PC-3 (cell line): ENCODE results near the gene BBS12. TPM values are rescaled to one million over a fixed set of nuclear protein-coding genes. Genes with fewer than 3 reads are reported as not detected.

Source experiments
- ATAC-seq: fragments of 200-7000 bp; cut with Tn5 transposase; 2 replicates; pipeline ENCODE4 v1.9.1; 2020; ENCODE audit warnings: mild to moderate bottlenecking, moderate library complexity
- BruUV-seq: library from RNA; stranded (reverse); fragments of 400-500 nt; replicated peaks from 2 replicates; lab custom pipeline; 2021; lab: Mats Ljungman, UMichigan
- CTCF ChIA-PET: fragments of 300-600 bp; sonication (Branson Sonifier 250); formaldehyde crosslinking; loops from one replicate; lab custom pipeline; 2022; ENCODE audit warnings: antibody characterized with exemption; lab: Charles Lee
- POLR2A ChIA-PET: fragments of 300-600 bp; sonication (Branson Sonifier 250); formaldehyde crosslinking; loops from one replicate; lab custom pipeline; 2022; ENCODE audit warnings: antibody characterized with exemption; ENCODE audit not compliant: unreplicated experiment; lab: Charles Lee
- DNase-seq: peaks from one replicate; pipeline ENCODE4 v3.0.0-alpha.2; 2015
- H2AFZ ChIP-seq: fragments of 300-600 bp; sonication (generic); 2 replicates; pipeline ENCODE4 v1.6.0; 2016; ENCODE audit warnings: antibody characterized with exemption, low read length
- H3F3A ChIP-seq: fragments of 300-600 bp; sonication (generic); one replicate; pipeline ENCODE4 v1.6.0; 2017; ENCODE audit warnings: antibody characterized with exemption, low read length, control low read depth, mild to moderate bottlenecking; ENCODE audit not compliant: unreplicated experiment
- H3K27ac ChIP-seq: fragments of 300-600 bp; sonication (generic); 2 replicates; pipeline ENCODE4 v1.5.1; 2016; ENCODE audit warnings: mild to moderate bottlenecking, low read length
- H3K27me3 ChIP-seq: fragments of 300-600 bp; sonication (generic); 2 replicates; pipeline ENCODE4 v1.6.1; 2016; ENCODE audit warnings: low read length, mixed read lengths
- H3K36me3 ChIP-seq: fragments of 300-600 bp; sonication (generic); 2 replicates; pipeline ENCODE4 v1.6.1; 2016; ENCODE audit warnings: low read depth, mixed run types, low read length, mixed read lengths
- H3K4me1 ChIP-seq: fragments of 300-600 bp; sonication (generic); 2 replicates; pipeline ENCODE4 v1.5.1; 2016; ENCODE audit warnings: low read length; ENCODE audit not compliant: insufficient read depth
- H3K4me2 ChIP-seq: fragments of 300-600 bp; sonication (generic); 2 replicates; pipeline ENCODE4 v1.6.0; 2016; ENCODE audit warnings: low read length
- H3K4me3 ChIP-seq: fragments of 300-600 bp; sonication (generic); 2 replicates; pipeline ENCODE4 v1.5.1; 2016; ENCODE audit warnings: mild to moderate bottlenecking, low read length, mixed read lengths
- H3K79me2 ChIP-seq: fragments of 300-600 bp; sonication (generic); 2 replicates; pipeline ENCODE4 v1.6.1; 2017; ENCODE audit warnings: low read length, mixed read lengths
- H3K9ac ChIP-seq: fragments of 300-600 bp; sonication (generic); 2 replicates; pipeline ENCODE4 v1.6.0; 2016; ENCODE audit warnings: mild to moderate bottlenecking, low read length
- H3K9me2 ChIP-seq: fragments of 300-600 bp; sonication (generic); replicated peaks from 2 replicates; pipeline ENCODE4 v1.6.1; 2016; ENCODE audit warnings: mixed run types, low read length, mixed read lengths
- H3K9me3 ChIP-seq: fragments of 300-600 bp; sonication (generic); 2 replicates; pipeline ENCODE4 v1.6.1; 2016; ENCODE audit warnings: low read length, mixed read lengths
- H4K20me1 ChIP-seq: fragments of 300-600 bp; sonication (generic); 2 replicates; pipeline ENCODE4 v1.6.1; 2016; ENCODE audit warnings: low read length, mixed read lengths
- EZH2 ChIP-seq: fragments of 300-600 bp; sonication (generic); IDR thresholded peaks from one replicate; pipeline ENCODE4 v1.6.1; 2017; ENCODE audit warnings: antibody characterized with exemption, mild to moderate bottlenecking, low read length; ENCODE audit not compliant: unreplicated experiment
- EZH2phosphoT487 ChIP-seq: fragments of 300-600 bp; sonication (generic); IDR thresholded peaks from 2 replicates; pipeline ENCODE4 v1.6.1; 2018; ENCODE audit warnings: mild to moderate bottlenecking, antibody characterized with exemption, low read length, borderline replicate concordance
- intact Hi-C: fragments of 100-400 bp; cut with micrococcal nuclease; formaldehyde crosslinking; loops from 2 replicates; pipeline ENCODE4 v1.9.0; 2023
- total RNA-seq: library from RNA; depleted of rRNA; stranded (reverse); fragments of >200 nt; gene quantifications from 2 replicates; pipeline ENCODE4 v1.2.3, GENCODE V29; 2014
- TF ChIP-seq, protein P1 (sequence below): fragments of 300-600 bp; sonication (generic); conservative IDR thresholded peaks from 2 replicates; pipeline ENCODE4 v1.5.1; 2017; ENCODE audit warnings: antibody characterized with exemption, low read depth, mild to moderate bottlenecking, low read length

BBS12 gene
- total RNA-seq, 1 experiment from 2014 or later, result 1.7 TPM

DNA sequence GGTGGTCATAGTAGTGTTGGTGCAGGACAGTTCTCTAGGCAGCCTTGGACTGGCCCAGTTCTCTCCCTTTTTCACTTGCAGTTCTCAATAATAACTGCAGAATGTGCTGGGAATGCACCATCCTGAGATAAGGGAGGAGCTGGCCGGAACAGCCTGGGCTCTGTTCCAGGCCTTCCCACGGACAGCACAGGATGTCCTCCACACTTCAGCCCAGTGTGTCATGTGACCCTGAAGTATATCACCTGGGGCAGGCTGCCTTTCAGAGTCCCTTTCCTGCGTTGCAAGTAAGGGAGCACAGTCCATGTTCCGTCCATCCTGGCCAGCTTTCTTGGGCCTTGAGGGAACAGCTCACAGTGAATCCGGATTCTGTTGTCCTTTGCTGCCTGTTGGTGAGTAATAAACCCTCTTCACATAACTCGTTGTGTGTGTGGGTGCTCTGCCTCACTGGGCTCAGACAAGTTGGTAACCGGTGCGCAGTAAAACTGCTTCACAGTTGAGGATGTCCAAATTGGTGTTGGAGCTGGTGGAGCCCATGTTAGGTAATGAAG is 32.3 kb upstream of the BBS12 start:
- TF ChIP-seq, protein P1, sequence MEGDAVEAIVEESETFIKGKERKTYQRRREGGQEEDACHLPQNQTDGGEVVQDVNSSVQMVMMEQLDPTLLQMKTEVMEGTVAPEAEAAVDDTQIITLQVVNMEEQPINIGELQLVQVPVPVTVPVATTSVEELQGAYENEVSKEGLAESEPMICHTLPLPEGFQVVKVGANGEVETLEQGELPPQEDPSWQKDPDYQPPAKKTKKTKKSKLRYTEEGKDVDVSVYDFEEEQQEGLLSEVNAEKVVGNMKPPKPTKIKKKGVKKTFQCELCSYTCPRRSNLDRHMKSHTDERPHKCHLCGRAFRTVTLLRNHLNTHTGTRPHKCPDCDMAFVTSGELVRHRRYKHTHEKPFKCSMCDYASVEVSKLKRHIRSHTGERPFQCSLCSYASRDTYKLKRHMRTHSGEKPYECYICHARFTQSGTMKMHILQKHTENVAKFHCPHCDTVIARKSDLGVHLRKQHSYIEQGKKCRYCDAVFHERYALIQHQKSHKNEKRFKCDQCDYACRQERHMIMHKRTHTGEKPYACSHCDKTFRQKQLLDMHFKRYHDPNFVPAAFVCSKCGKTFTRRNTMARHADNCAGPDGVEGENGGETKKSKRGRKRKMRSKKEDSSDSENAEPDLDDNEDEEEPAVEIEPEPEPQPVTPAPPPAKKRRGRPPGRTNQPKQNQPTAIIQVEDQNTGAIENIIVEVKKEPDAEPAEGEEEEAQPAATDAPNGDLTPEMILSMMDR, result no peak
- TF ChIP-seq EZH2phosphoT487 (no peak), EZH2 (no peak)
- Histone ChIP-seq H3K9me2 (no peaks in the 10 kb centered on the region), H3K27ac (no peak overlapping the region), H3F3A (no peaks in the 10 kb centered on the region), H3K4me2 (peak overlapping the region; percentile 48), H3K27me3 (no peaks in the 10 kb centered on the region), H3K79me2 (no peaks in the 10 kb centered on the region), H3K9me3 (no peaks in the 10 kb centered on the region), H4K20me1 (no peaks in the 10 kb centered on the region), H3K9ac (no peak overlapping the region), H2AFZ (peak overlapping the region; percentile 67), H3K36me3 (no peaks in the 10 kb centered on the region), H3K4me1 (peaks cover 12% of the 10 kb centered on the region), H3K4me3 (no peak overlapping the region)
- POLR2A ChIA-PET, result no interaction called here
- CTCF ChIA-PET, result no interaction called here
- DNase-seq, result peak; percentile 63
- intact Hi-C loops, result no loop called here
- BruUV-seq, result no TSS peak
- ATAC-seq, result peak; percentile 71

DNA sequence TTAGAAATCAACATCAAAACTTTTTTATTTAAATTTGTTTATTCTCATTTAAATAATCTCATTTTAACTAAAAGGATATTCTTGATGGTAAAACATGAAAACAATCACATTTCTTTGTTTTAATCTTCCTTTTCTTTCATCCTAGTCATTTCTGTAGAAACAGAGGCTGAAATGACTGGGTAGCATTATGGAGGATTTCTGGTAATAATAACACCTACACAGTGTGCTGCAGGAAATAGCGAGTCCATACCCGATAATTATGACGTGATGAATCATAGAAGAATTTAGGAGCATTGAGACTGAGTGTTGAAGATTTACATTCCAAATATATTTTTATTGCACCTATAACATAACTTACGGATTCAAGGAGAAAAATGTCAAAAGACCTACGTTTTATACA is 31.4 kb upstream of the BBS12 start:
- peaks cover 12% of the 10 kb centered on the region for H3K4me1 ChIP-seq
- BruUV-seq, result no TSS peak
- H3K9me3 ChIP-seq, result no peaks in the 10 kb centered on the region
- no peaks in the 10 kb centered on the region for H4K20me1 ChIP-seq
- H2AFZ ChIP-seq, result no peak overlapping the region
- no peak overlapping the region for H3K9ac ChIP-seq
- DNase-seq (no peak), ATAC-seq (no peak)
- ChIA-PET POLR2A (no interaction called here), CTCF (no interaction called here)
- intact Hi-C loops, result no loop called here
- H3K27ac ChIP-seq, result no peak overlapping the region
- H3K27me3 ChIP-seq, result no peaks in the 10 kb centered on the region
- no peak overlapping the region for H3K4me2 ChIP-seq
- H3K79me2 ChIP-seq, result no peaks in the 10 kb centered on the region
- H3K36me3 ChIP-seq, result no peaks in the 10 kb centered on the region
- no peaks in the 10 kb centered on the region for H3F3A ChIP-seq
- TF ChIP-seq EZH2phosphoT487 (no peak), EZH2 (no peak)
- H3K9me2 ChIP-seq, result no peaks in the 10 kb centered on the region
- no peak overlapping the region for H3K4me3 ChIP-seq

DNA sequence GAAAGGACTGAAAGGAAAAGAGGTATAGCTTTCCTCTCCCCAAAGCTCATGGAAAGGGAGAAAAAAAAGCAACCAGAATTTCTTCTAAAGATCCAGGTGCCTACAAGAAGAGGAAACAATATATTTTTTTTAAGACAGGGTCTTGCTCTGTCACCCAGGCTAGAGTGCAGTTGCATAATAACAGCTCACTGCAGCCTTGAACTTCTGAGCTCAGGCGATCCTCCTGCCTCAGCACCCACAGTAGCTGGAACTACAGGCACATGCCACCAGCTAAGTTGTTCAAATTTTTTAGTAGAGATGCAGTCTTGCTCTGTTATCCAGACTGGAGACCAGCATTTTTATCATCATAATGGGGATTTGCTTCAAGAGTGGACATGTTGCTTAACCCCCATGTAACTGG is 30.5 kb upstream of the BBS12 start:
- Histone ChIP-seq H3K9me3 (no peaks in the 10 kb centered on the region), H3K4me3 (no peak overlapping the region), H3K9ac (no peak overlapping the region), H2AFZ (no peak overlapping the region), H3K9me2 (no peaks in the 10 kb centered on the region), H3K36me3 (no peaks in the 10 kb centered on the region), H3K27me3 (no peaks in the 10 kb centered on the region), H4K20me1 (no peaks in the 10 kb centered on the region), H3K4me1 (peaks cover 12% of the 10 kb centered on the region), H3K79me2 (no peaks in the 10 kb centered on the region), H3K4me2 (no peak overlapping the region), H3K27ac (no peak overlapping the region), H3F3A (no peaks in the 10 kb centered on the region)
- no TSS peak for BruUV-seq
- ATAC-seq (no peak), DNase-seq (no peak)
- ChIA-PET CTCF (no interaction called here), POLR2A (no interaction called here)
- TF ChIP-seq EZH2phosphoT487 (no peak), EZH2 (no peak)
- TF ChIP-seq, protein P1, result no peak
- intact Hi-C loops, result no loop called here
